ENCODE measurements around the gene MAG.

Gene MAG

DNA sequence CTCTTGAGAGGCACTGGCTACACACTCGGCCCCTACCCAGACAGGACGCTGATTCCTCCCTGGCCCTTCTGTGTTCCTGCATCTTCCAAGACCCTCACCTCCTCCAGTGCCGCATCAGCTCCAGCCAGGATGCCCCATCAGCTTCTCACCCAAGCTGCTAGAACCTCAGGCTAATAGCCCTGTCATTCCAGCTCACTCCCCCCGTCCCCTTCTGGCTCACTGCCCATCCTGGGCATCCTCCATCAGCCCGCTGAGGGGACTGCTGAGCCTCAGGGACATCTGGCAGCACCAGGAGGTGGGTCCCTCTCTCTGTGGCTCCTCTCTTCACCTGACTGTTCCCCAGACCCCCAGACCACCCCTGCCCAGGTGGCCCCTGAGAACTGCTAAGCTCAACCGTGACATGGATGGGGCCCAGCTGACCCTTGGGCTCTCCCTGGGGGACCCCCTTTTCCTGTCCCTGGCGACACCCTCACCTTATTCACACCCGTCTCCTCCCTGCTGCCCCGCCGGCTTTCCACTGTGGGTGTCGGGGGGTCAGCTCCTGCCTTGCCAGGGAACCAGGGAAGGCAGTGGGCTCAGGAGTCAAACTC is 71.1 kb downstream of the MAG start:
- no peak for DNase-seq
